Neural cell (in vitro differentiated cells): Measurements from ENCODE around the gene SH3GLB2. TPM values are rescaled to one million over a fixed set of nuclear protein-coding genes. Genes with fewer than 3 reads are reported as not detected.

Experiments
- H2AFZ ChIP-seq: fragments of 200-600, 300-800 bp; sonication (generic), shearing (Covaris generic); 2 replicates; pipeline ENCODE4 v1.6.0; 2014; ENCODE audit warnings: low read depth, mild to moderate bottlenecking, antibody characterized with exemption, low read length, moderate library complexity
- H3F3A ChIP-seq: fragments of 200-600 bp; shearing (Covaris generic); 2 replicates; pipeline ENCODE4 v1.6.1; 2016; ENCODE audit warnings: mild to moderate bottlenecking, moderate library complexity, mixed read lengths, antibody characterized with exemption, low read length; ENCODE audit not compliant: insufficient read depth, poor library complexity, severe bottlenecking
- H3K27ac ChIP-seq: fragments of 200-600, 300-800 bp; sonication (generic), shearing (Covaris generic); 2 replicates; pipeline ENCODE4 v1.5.1; 2014; ENCODE audit warnings: mild to moderate bottlenecking, low read length, moderate library complexity
- H3K27me3 ChIP-seq: fragments of 300-800, 200-600 bp; sonication (generic), shearing (Covaris generic); 2 replicates; pipeline ENCODE4 v1.6.0; 2014; ENCODE audit warnings: mild to moderate bottlenecking, low read depth, low read length, moderate library complexity; ENCODE audit not compliant: insufficient read depth
- H3K36me3 ChIP-seq: fragments of 300-800, 200-600 bp; sonication (generic), shearing (Covaris generic); 2 replicates; pipeline ENCODE4 v1.5.1; 2014; ENCODE audit warnings: mild to moderate bottlenecking, antibody characterized with exemption, low read length, moderate library complexity; ENCODE audit not compliant: insufficient read depth
- H3K4me2 ChIP-seq: fragments of 300-800, 200-600 bp; sonication (generic), shearing (Covaris generic); 2 replicates; pipeline ENCODE4 v1.6.0; 2014; ENCODE audit warnings: mild to moderate bottlenecking, low read length
- H3K4me3 ChIP-seq: fragments of 300-800, 200-600 bp; sonication (generic), shearing (Covaris generic); 2 replicates; pipeline ENCODE4 v1.5.1; 2014; ENCODE audit warnings: mild to moderate bottlenecking, low read length, moderate library complexity
- H3K79me2 ChIP-seq: fragments of 200-600 bp; shearing (Covaris generic); replicated peaks from 2 replicates; pipeline ENCODE4 v1.6.0; 2014; ENCODE audit warnings: mild to moderate bottlenecking, low read length, moderate library complexity; ENCODE audit not compliant: insufficient read depth
- H3K9ac ChIP-seq: fragments of 300-800, 200-600 bp; sonication (generic), shearing (Covaris generic); 2 replicates; pipeline ENCODE4 v1.6.1; 2016; ENCODE audit warnings: mild to moderate bottlenecking, low read length, mixed read lengths
- H3K9me2 ChIP-seq: fragments of 200-600 bp; shearing (Covaris generic); 2 replicates; pipeline ENCODE4 v1.6.1; 2016; ENCODE audit warnings: mild to moderate bottlenecking, low read length, mixed read lengths; ENCODE audit not compliant: insufficient read depth
- H3K9me3 ChIP-seq: fragments of 200-600, 300-800 bp; sonication (generic), shearing (Covaris generic); 2 replicates; pipeline ENCODE4 v1.6.1; 2016; ENCODE audit warnings: mild to moderate bottlenecking, mixed run types, low read length, moderate library complexity, mixed read lengths
- H4K20me1 ChIP-seq: fragments of 200-600 bp; shearing (Covaris generic); 2 replicates; pipeline ENCODE4 v1.6.1; 2016; ENCODE audit warnings: mild to moderate bottlenecking, mixed run types; ENCODE audit not compliant: insufficient read depth
- CTCF ChIP-seq: fragments of 450-650 bp; IDR thresholded peaks from 2 replicates; pipeline ENCODE4 v1.5.1; 2014; ENCODE audit warnings: antibody characterized with exemption, mild to moderate bottlenecking, moderate library complexity; ENCODE audit not compliant: poor library complexity, severe bottlenecking
- EP300 ChIP-seq: fragments of 450-650 bp; conservative IDR thresholded peaks from 2 replicates; pipeline ENCODE4 v1.6.1; 2014; ENCODE audit warnings: antibody characterized with exemption, mild to moderate bottlenecking, moderate library complexity; ENCODE audit not compliant: poor library complexity, severe bottlenecking
- EZH2 ChIP-seq: fragments of 200-600, 300-800 bp; shearing (Covaris generic), sonication (generic); IDR thresholded peaks from 2 replicates; pipeline ENCODE4 v1.6.1; 2014; ENCODE audit warnings: antibody characterized with exemption, low read length, borderline replicate concordance, mild to moderate bottlenecking; ENCODE audit not compliant: insufficient read depth, poor library complexity, severe bottlenecking
- MXI1 ChIP-seq: fragments of 450-650 bp; conservative IDR thresholded peaks from 2 replicates; pipeline ENCODE4 v1.6.1; 2014; ENCODE audit warnings: antibody characterized with exemption, mild to moderate bottlenecking; ENCODE audit not compliant: poor library complexity, severe bottlenecking
- POLR2AphosphoS5 ChIP-seq: IDR thresholded peaks from 2 replicates; pipeline ENCODE4 v1.6.1; 2012
- RAD21 ChIP-seq: fragments of 450-650 bp; conservative IDR thresholded peaks from 2 replicates; pipeline ENCODE4 v1.6.1; 2014; ENCODE audit warnings: antibody characterized with exemption, mild to moderate bottlenecking, moderate library complexity
- SMC3 ChIP-seq: fragments of 450-650 bp; conservative IDR thresholded peaks from 2 replicates; pipeline ENCODE4 v1.6.1; 2014; ENCODE audit warnings: antibody characterized with exemption, mild to moderate bottlenecking, moderate library complexity; ENCODE audit not compliant: poor library complexity
- TAF1 ChIP-seq: IDR thresholded peaks from 2 replicates; pipeline ENCODE4 v1.6.1; 2012; ENCODE audit warnings: low read depth
- polyA plus RNA-seq: library from polyadenylated mRNA; depleted of rRNA; stranded (reverse); fragments of >200 nt; gene quantifications from 2 replicates; pipeline ENCODE4 v1.2.3, GENCODE V29; 2014
- TF ChIP-seq, protein P1 (sequence below): IDR thresholded peaks from 2 replicates; pipeline ENCODE4 v1.6.1; 2012; ENCODE audit warnings: borderline replicate concordance

SH3GLB2 gene
- polyA plus RNA-seq, 1 donor from 2014 or later, result 128 TPM

GRCh38 chr9:128983536-128983935, 44.6 kb downstream of the SH3GLB2 start:
- no peaks in the 10 kb centered on the region for H3K27me3 ChIP-seq
- no peaks in the 10 kb centered on the region for H3F3A ChIP-seq
- H3K9ac ChIP-seq, result no peak overlapping the region
- no peaks in the 10 kb centered on the region for H3K36me3 ChIP-seq
- no peaks in the 10 kb centered on the region for H4K20me1 ChIP-seq
- no peaks in the 10 kb centered on the region for H3K79me2 ChIP-seq
- no peaks in the 10 kb centered on the region for H3K9me3 ChIP-seq
- H3K4me2 ChIP-seq, result no peak overlapping the region
- H3K27ac ChIP-seq, result no peak overlapping the region
- no peak overlapping the region for H2AFZ ChIP-seq
- no peak overlapping the region for H3K4me3 ChIP-seq
- TF ChIP-seq TAF1 (no peak), CTCF (no peak), POLR2AphosphoS5 (no peak), MXI1 (no peak), EZH2 (no peak), EP300 (no peak), RAD21 (no peak), SMC3 (no peak)
- TF ChIP-seq, protein P1, sequence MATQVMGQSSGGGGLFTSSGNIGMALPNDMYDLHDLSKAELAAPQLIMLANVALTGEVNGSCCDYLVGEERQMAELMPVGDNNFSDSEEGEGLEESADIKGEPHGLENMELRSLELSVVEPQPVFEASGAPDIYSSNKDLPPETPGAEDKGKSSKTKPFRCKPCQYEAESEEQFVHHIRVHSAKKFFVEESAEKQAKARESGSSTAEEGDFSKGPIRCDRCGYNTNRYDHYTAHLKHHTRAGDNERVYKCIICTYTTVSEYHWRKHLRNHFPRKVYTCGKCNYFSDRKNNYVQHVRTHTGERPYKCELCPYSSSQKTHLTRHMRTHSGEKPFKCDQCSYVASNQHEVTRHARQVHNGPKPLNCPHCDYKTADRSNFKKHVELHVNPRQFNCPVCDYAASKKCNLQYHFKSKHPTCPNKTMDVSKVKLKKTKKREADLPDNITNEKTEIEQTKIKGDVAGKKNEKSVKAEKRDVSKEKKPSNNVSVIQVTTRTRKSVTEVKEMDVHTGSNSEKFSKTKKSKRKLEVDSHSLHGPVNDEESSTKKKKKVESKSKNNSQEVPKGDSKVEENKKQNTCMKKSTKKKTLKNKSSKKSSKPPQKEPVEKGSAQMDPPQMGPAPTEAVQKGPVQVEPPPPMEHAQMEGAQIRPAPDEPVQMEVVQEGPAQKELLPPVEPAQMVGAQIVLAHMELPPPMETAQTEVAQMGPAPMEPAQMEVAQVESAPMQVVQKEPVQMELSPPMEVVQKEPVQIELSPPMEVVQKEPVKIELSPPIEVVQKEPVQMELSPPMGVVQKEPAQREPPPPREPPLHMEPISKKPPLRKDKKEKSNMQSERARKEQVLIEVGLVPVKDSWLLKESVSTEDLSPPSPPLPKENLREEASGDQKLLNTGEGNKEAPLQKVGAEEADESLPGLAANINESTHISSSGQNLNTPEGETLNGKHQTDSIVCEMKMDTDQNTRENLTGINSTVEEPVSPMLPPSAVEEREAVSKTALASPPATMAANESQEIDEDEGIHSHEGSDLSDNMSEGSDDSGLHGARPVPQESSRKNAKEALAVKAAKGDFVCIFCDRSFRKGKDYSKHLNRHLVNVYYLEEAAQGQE, result no peak
- H3K9me2 ChIP-seq, result no peaks in the 10 kb centered on the region

- no peaks in the 10 kb centered on the region for H3K36me3 ChIP-seq
- no peak overlapping the region for H2AFZ ChIP-seq
- no peaks in the 10 kb centered on the region for H3F3A ChIP-seq
- no peak overlapping the region for H3K4me3 ChIP-seq
- no peak overlapping the region for H3K27ac ChIP-seq
- no peaks in the 10 kb centered on the region for H3K9me3 ChIP-seq
- no peak overlapping the region for H3K9ac ChIP-seq
- TF ChIP-seq POLR2AphosphoS5 (no peak), EZH2 (no peak)
- H3K4me2 ChIP-seq, result no peak overlapping the region
- no peaks in the 10 kb centered on the region for H3K27me3 ChIP-seq
- H3K79me2 ChIP-seq, result no peaks in the 10 kb centered on the region
- no peaks in the 10 kb centered on the region for H3K9me2 ChIP-seq
- no peaks in the 10 kb centered on the region for H4K20me1 ChIP-seq
Observed at GRCh38 chr9:128979111-128979510, 49.0 kb downstream of the SH3GLB2 start.

DNA sequence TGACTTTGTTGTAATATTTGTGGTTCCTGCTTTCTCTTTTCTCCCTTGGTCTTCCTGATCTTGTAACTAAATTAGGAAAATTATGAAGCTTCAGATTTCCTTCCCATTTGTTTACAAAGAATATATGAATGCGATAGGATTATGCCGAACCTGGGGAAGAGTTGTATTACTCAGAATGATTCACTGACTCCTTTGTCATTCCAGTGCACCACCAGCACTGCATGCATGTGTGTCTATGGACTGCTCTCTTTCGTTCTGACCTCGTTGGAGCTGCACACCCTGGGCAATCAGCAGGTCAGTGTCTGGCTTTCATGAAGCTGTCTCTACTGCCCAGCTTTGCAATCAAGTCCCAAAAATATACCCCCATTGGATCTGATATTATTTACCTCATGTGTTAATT, 55.2 kb downstream of the SH3GLB2 start:
- Histone ChIP-seq H2AFZ (no peak overlapping the region), H3K27me3 (no peaks in the 10 kb centered on the region), H4K20me1 (no peaks in the 10 kb centered on the region), H3K4me3 (no peak overlapping the region), H3K9ac (no peak overlapping the region), H3K9me2 (no peaks in the 10 kb centered on the region), H3K4me2 (no peak overlapping the region), H3K36me3 (no peaks in the 10 kb centered on the region), H3K9me3 (no peaks in the 10 kb centered on the region), H3K79me2 (no peaks in the 10 kb centered on the region), H3K27ac (no peak overlapping the region), H3F3A (no peaks in the 10 kb centered on the region)
- TF ChIP-seq CTCF (no peak), SMC3 (no peak), RAD21 (no peak), POLR2AphosphoS5 (no peak), EP300 (no peak), MXI1 (no peak), EZH2 (no peak), TAF1 (no peak)
- TF ChIP-seq, protein P1, result no peak
